ENCODE results near the gene KBTBD13. TPM values are rescaled to one million over a fixed set of nuclear protein-coding genes. Genes with fewer than 3 reads are reported as not detected.

Gene KBTBD13
- not detected for total RNA-seq

DNA sequence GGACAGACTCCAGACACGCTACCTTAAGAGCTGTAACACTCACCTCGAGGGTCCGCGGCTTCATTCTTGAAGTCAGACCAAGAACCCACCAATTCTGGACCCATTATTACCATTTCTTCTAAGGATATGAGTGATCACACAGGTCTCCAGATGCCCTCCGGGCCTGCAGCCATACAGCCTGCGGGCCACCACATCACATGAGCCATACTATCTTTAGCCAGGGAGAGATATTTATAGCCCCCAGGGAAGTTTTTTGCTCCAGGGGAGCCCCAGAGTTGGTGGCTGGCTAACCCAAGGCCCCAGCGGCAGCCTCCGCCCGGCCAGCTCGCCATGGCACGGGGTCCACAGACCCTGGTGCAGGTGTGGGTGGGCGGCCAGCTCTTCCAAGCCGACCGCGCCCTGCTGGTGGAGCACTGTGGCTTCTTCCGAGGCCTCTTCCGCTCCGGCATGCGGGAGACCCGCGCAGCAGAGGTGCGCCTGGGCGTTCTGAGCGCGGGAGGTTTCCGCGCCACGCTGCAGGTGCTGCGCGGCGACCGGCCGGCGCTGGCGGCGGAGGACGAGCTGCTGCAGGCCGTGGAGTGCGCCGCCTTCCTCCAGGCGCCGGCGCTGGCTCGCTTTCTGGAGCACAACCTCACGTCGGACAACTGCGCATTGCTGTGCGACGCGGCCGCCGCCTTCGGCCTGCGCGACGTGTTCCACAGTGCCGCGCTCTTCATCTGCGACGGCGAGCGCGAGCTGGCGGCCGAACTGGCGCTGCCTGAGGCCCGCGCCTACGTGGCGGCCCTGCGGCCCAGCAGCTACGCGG, at the start of gene KBTBD13:
TSS of gene KBTBD13 (plus strand) at position 261 of the 805 bp plus-strand sequence. CDS start at position 331, 70 bp downstream.

DNA sequence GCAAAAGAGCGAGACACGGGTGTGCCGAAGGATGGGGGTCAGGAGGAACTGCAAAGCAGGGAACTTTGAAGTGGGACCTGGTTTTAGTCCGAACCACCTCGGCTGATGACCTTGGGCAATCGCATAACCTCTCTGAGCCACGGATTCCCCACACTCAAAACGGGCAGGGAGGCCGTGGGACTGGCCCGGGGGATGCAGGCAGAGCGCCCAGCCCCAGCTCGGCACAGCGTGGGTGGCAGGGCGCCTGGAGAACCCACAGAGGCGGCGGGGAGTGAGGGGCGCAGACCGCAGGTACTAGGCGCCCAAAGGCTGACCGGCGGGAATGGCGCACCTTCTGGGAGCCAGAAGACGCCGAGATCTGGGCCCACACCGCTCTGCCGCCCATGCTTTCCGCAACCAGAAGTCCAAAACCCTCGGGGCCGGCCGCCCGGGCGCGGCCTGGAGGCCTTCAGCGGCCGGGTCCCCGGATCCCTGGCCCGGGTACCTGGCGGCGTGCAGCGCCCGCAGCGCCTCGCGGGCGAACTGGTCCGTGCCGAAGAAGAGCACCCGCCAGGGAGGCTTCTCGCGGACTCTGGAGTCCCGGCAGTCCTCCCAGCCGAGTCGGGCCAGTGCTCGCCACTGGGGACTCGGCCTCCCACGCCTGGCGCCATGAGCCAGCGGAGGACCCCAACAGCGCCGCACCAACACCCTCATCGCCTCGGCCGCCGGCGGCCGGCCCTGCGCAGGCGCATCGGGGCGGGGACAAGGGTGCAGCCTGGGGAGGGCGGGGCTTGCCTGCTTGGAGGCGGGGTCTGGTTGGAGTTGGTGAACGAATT, 47.4 kb upstream of the KBTBD13 start, which contains the start of gene MTFMT:
TSS of gene MTFMT (minus strand) at position 719 of the 815 bp plus-strand sequence. CDS start at position 693, 26 bp downstream.

DNA sequence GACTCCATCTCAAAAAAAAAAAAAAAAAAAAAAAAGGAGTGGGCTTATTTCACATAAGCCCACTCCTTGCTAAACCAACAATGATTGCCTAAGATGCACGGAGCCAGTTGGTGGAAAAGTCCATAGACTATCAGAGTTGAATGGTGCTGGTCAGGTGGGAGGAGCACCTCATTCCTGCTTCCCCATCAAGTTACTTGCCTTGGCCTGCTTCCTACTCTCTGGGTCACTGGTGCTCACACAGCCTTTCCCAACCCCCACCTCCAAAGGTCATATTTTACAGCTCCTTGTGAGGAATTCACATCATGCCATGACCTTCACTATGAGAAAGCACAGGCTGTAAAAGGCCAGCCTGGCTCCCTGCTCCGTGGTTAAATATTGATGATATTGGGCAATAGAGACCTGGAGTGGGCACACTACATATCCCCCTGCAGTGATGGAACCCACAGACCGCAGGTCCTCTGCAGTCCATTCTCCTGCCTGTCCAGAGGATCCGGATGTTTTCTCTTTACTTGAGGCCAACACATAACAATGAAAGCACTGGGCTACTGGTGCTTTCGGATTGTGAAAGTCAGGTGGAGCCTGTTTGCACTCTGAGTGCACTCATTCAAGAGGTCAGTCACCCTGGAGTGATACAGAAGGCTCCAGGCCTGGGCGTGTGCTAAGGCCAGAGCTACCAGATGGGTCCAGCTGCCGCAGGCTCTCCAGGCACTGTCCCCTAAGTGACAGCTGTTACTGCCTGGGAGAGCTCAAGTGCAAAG, 31.6 kb upstream of the KBTBD13 start, which contains the start of gene SLC51B:
TSS of gene SLC51B (plus strand) at position 664 of the 758 bp plus-strand sequence. CDS start 4,618 bp downstream, outside the sequence.

DNA sequence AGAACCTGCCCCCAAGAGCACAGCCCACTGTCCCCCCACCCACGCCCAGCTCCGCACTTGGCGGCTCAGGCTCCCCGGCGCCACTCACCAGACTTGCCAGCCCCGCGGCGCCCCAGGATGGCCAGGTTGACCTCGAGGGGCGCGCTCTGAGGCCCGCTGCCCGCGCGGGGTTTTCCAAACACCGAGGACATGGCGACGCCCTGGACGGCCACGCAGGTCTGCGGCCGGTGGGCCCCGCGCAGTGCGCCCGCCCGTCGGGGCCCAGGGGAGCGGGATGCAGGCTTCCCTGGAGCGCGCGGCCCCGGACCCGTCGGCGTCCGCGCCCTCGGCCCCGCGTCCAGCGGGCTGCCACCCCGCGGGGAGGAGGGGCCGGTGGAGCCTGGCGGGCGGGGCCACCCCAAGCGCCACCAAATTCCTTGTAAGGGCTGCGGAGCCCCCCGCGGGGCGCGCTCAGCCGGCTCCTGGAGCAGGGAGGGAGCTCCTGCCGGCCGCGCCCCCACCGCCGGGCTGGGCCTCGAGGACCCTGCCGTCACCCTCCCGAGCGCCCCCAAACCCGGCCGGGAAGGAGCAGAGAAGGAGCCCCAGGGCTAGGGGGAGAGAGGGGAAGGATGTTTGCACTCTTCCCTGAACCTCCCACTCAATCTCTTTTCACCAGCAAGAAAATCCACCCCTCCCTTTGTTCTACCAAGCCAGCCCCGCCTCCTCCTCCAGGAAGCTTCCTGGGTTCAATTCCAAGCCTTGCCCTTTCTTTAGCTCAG, 8.7 kb upstream of the KBTBD13 start, which contains the start of gene RASL12:
TSS of gene RASL12 (minus strand) at position 347 of the 758 bp plus-strand sequence. CDS start at position 191, 156 bp downstream.

DNA sequence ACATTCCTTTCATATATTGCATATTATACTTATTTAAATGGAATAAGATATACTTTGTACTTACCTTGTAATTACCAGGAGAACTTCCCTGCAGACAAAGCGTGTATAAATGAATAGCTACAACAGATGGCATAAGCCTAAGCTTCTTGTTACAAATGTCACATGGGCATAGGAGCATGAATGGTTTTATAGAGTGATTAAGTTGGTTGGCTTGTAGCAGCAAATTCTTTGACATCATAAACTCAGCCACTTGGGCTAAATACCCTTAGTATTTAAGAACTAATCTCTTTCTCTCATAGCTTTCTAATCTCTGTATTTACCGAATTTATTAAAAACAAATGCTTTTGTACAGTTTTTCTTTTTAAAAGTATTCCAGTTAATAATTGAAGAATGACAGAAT, 38.5 kb downstream of the KBTBD13 start, which contains the start of gene UBAP1L:
TSS of gene UBAP1L (minus strand) at position 115 of the 400 bp plus-strand sequence. CDS start 8,985 bp downstream, outside the sequence.

Other genes with a start within 250 kb of the KBTBD13 start
- 34.1 TPM for gene PLEKHO2, start 234.8 kb upstream of the KBTBD13 start, total RNA-seq
- gene ANKDD1A, start 164.8 kb upstream of the KBTBD13 start, total RNA-seq = 10.4 TPM
- 77.7 TPM for gene SPG21, start 86.8 kb upstream of the KBTBD13 start, total RNA-seq
- gene MTFMT, start 47.1 kb upstream of the KBTBD13 start, total RNA-seq = 23.9 TPM
- gene SLC51B, start 31.4 kb upstream of the KBTBD13 start, total RNA-seq = 0.60 TPM
- gene RASL12, start 8.8 kb upstream of the KBTBD13 start, total RNA-seq = 18.6 TPM
- gene UBAP1L, start 38.5 kb downstream of the KBTBD13 start, total RNA-seq = 22.0 TPM
- 27.2 TPM for gene PDCD7, start 57.1 kb downstream of the KBTBD13 start, total RNA-seq
- 100 TPM for gene CLPX, start 108.6 kb downstream of the KBTBD13 start, total RNA-seq
- 9.2 TPM for gene CILP, start 134.7 kb downstream of the KBTBD13 start, total RNA-seq
- gene PARP16, start 210.1 kb downstream of the KBTBD13 start, total RNA-seq = 12.1 TPM
- not detected for gene RNU5A-1, start 219.3 kb downstream of the KBTBD13 start, total RNA-seq
- not detected for gene RNU5B-1, start 227.9 kb downstream of the KBTBD13 start, total RNA-seq